IPS DF 4.7 (cell line): ENCODE data around the gene SYNM.

Experiments used
- DNase-seq: peaks from one replicate; pipeline ENCODE4 v3.0.0-alpha.2; 2013; ENCODE audit warnings: low spot score; ENCODE audit errors: extremely low read depth

Gene SYNM

GRCh38 chr15:99138491-99138982 lies 33.7 kb downstream of the SYNM start:
- no peak for DNase-seq

GRCh38 chr15:99139276-99139675 lies 34.4 kb downstream of the SYNM start:
- DNase-seq = no peak

GRCh38 chr15:99140590-99140989 lies 35.7 kb downstream of the SYNM start:
- no peak for DNase-seq

- DNase-seq = no peak
These were observed 37.1 kb downstream of the SYNM start for GRCh38 chr15:99141943-99142342.

- no peak for DNase-seq
These were observed 37.7 kb downstream of the SYNM start for GRCh38 chr15:99142562-99142961.

- no peak for DNase-seq
These were observed 38.4 kb downstream of the SYNM start for GRCh38 chr15:99143242-99143641.

- DNase-seq = no peak
These were observed 39.1 kb downstream of the SYNM start for GRCh38 chr15:99143655-99144610.

GRCh38 chr15:99145005-99145404 lies 40.1 kb downstream of the SYNM start:
- no peak for DNase-seq

- DNase-seq = no peak
These were observed 40.9 kb downstream of the SYNM start for GRCh38 chr15:99145778-99146177.

- no peak for DNase-seq
These were observed 41.8 kb downstream of the SYNM start for GRCh38 chr15:99146661-99147060.

GRCh38 chr15:99148851-99149276 lies 44.0 kb downstream of the SYNM start:
- DNase-seq = no peak

GRCh38 chr15:99149366-99149765 lies 44.5 kb downstream of the SYNM start:
- no peak for DNase-seq

GRCh38 chr15:99151156-99151555 lies 46.3 kb downstream of the SYNM start:
- DNase-seq = no peak

- DNase-seq = no peak
These were observed 48.2 kb downstream of the SYNM start for GRCh38 chr15:99153026-99153535.

- DNase-seq = no peak
These were observed 49.4 kb downstream of the SYNM start for GRCh38 chr15:99154271-99154670.

GRCh38 chr15:99155961-99156443 lies 51.1 kb downstream of the SYNM start:
- DNase-seq = no peak

GRCh38 chr15:99157456-99157855 lies 52.6 kb downstream of the SYNM start:
- DNase-seq = no peak

- DNase-seq = no peak
These were observed 53.9 kb downstream of the SYNM start for GRCh38 chr15:99158626-99159412.

GRCh38 chr15:99163271-99164062 lies 58.6 kb downstream of the SYNM start:
- DNase-seq = no peak

GRCh38 chr15:99164119-99164518 lies 59.2 kb downstream of the SYNM start:
- DNase-seq = no peak
